GM19452 (cell line): ENCODE data around the gene DNAH1.

Experiments
- ATAC-seq: cut with Tn5 transposase; IDR thresholded peaks from one replicate; pipeline ENCODE4 v1.9.1; 2021; ENCODE audit not compliant: unreplicated experiment

The DNAH1 gene

DNA sequence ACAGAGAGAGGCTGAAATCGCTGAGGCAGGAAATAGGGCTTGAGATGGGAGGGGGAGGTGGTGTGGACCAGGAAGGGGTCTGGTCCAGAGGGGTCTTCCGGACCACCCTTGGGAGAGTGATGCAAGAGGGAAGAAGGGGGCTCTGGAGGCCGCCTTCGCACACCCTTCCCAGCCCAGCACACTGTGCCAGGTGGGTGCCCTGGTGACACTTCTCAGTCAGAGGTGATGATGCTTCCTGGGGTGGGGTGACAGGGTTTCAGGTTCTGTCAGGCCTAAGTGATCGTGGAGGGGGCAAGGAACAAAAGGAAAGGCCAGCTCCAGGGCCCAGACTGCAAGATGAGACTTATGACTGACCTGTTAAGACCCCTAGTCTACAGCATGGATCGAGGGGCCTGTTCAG, 116.1 kb downstream of the DNAH1 start:
- ATAC-seq: no peak

DNA sequence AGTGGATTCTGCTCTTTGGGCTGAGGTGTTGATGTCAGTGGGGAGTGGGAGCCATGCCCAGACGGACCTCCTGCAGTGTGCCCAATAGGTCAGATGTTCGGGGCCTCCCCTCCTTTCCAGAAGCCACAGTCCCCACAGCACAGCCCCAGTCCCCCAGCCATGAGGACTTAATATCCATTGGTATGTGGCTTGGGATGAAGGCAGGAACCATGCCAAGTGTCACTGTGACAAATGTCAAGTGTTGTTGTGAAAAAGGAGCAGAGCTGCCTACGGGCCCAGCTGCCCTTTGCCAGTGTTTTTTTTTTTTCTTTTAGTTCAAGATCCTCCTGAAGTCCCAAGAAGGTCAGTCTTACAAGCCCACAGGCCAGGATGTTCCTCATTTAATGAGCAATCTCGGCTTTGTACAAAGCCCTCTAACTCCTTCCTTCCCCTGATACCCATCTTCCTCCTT, 116.6 kb downstream of the DNAH1 start:
- ATAC-seq: no peak

DNA sequence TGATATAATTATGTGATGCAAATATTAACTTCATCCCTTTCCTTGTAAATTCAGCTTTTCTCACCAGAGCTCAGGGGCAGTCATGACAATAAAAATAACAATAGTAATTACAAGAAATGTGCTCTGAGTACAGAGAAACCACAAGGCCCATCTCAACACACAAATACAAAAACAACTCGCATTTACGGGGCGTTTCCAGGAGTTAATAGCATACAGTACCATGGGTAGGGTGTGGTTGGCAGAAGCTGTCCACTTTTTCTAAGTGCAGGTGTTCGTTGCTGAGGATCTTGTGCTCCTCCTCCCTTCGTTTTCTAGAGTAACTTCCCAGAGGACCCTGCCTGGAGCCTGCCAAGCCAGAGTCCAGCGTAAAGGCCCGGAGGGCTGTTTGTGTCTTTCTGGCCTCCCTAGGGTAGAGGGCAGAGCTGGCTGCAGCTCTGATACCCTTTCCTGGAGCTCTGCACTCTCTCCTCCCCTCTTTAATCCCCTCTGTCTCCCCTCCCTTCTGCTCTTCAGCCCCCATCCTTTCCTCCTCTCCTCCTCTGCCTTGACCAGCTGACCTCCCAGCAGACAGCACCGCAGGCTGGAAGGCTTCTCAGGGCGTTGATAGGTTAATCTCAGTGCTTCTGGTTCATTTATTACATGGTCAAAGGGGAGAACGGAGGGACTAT, 117.3 kb downstream of the DNAH1 start:
- no peak for ATAC-seq

DNA sequence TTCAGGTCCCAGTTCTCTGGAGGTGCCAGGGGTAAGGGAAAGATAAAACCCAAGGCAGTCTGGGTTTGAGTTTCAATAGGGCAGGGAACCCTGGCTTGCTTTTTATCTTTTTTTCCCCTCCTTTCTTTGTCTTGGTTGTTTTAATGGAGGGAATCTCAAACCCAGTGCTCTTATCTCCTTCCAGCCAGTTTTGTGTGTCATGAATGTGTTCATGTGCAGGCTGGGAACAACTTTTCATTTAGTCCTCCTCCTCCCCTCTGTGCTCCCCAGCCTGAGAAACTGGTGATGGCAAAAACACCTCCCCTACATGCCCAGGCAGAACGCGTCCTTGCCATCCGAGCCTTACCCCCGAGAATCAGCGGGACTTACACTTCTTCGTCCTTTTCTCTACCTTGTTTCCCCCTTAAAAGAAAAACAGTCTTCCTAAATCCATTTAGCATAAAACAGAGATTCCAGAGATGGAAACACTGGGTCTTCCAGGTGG, 117.9 kb downstream of the DNAH1 start:
- no peak for ATAC-seq

DNA sequence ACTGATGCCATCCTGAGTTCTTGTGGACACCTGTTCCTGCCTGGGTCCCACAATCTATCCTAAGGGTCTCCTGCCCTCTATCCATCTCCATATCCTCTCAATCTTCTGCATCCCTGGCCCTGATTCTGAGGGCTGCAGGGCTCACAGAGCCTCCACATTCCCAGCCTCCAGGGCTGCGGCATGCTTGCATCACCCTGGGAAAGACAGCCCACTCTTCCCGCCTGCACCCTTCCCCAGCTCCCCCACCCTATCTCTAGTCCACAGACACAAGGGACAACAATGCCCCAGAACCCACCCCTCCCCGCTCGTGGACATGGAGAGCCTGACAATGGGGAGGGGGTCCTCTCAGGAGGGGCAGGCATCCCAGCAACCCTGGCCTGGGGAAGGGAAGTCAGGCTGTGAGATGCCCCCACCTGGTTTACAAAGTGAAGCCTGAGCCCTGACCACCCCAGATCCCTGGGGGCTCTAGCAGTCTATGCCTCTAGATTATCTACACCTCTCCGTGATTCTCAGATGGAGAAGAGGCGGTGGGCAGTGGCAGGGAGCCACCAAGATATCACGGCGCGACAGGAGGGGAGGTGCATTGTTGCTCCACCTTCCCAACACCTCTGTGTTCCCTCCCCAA, 118.5 kb downstream of the DNAH1 start:
- no peak for ATAC-seq

DNA sequence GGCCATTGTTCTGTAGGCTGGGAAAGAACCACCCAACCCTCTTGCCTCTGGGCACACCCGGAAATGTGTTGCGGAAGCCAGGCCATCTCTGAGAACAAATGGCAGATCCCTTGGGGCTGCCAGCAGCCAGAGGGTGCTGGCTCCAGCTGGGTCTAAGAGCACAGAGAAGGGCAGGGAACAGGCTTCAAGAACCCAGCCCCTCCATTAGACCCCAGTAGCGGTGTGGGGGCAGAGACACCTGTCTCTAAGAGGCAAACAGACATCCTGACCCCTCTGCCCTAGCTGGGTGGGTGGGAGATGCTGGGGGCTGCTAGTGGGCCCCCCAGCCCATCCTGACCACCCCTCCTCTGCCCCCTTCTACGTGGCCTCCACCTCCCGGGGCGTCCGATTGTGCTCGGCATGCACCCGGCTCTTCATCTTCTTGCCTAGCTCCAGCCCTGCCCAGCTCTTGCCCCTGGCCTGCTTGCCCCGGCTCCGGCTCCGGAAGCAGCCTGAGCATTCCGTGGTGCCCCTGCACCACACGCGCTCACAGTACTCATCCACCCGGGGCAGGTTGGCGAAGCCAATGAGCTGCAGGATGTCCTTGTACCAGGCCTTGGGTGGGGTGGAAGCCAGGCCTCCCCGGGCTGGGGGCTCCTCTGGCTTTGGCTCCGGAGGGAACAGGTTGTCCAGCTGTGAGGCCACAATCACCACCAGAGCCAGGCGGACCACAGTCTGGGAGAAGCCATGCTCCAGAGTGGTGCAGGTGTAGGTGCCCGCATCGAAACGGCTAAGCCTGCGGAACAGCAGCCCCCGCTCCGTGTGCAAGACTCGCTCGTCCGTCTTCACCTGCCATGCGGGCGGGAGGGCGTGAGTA, 119.4 kb downstream of the DNAH1 start:
- ATAC-seq: no peak

DNA sequence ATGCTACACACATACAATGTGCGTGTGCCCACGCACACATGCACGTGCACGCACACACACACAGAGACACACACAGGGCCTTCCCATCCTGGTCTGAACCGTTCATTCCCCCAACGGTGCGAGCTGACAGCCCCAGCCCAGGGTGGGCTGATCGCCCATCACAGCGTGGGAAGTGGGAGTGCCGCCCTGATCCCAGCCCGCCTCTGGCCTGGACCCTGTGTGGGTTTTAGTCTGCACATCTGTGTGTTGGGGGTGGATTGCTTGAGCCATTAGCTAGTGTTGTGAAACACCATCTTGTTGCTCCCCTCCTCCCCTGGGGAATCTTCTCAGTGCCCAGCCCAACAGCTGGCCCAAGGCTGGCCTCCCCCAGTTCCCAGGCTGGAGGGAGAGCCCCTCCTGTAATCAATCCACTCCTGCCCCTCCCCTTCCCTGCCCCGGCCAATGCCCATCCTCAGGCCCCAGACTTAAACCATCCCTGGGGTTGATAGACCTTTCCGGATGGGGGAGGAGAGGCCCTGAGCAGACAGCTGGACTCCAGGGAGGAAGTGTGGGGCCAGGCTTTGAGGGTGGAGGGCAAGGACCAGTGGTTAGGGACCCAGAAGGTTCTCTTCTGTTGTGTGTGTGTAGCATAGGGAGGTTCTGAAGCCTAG, 120.5 kb downstream of the DNAH1 start:
- no peak for ATAC-seq

DNA sequence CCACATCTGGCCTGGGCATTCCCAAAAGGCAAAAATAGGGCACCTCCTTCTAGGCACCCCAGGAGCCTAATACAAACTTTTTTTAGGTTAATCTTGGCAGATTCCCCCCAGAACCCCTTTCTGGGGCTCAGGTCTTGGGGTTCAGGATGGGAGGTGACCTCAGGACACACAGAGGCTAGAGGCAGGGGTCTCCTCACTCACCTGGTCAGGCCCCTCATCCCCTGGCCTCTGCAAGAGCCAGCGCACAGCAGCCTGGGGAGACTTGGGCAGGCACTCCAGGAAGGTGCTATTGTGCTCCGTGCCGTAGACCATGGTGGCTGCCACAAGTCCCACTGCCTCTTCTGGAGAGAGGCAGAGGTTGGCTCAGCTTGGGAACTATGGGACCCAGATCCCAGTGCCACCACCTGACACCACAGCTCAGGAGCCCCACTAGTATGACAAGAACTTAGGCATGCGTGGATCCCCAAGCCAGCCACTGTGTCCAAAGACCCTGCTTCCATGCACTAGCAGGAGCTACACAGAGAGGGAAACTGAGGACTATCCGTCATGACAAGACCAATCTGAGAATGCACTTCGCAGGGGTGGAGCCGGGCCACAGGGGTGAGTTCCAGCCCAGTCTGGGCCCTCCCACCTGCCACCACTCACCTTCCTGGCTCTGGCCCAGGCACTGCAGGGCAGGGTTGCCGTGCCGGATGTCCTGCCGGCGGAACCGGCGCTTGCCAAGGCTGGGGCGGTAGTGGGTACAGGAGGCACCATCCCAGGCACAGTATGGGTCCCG, 121.4 kb downstream of the DNAH1 start:
- no peak for ATAC-seq

DNA sequence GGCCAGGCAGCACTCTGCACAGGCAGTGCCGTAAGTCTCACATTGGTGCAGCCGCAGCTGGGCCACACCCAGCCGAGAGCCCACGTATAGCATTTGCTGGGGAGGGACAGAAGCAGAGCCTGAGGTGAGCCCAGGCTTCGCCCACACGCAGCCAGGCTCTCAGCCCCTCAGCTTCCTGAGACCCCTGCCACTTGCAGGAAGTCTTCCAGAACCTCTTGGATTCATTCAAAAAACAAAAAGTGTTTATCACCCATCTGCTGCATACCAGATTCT, 121.9 kb downstream of the DNAH1 start:
- no peak for ATAC-seq

DNA sequence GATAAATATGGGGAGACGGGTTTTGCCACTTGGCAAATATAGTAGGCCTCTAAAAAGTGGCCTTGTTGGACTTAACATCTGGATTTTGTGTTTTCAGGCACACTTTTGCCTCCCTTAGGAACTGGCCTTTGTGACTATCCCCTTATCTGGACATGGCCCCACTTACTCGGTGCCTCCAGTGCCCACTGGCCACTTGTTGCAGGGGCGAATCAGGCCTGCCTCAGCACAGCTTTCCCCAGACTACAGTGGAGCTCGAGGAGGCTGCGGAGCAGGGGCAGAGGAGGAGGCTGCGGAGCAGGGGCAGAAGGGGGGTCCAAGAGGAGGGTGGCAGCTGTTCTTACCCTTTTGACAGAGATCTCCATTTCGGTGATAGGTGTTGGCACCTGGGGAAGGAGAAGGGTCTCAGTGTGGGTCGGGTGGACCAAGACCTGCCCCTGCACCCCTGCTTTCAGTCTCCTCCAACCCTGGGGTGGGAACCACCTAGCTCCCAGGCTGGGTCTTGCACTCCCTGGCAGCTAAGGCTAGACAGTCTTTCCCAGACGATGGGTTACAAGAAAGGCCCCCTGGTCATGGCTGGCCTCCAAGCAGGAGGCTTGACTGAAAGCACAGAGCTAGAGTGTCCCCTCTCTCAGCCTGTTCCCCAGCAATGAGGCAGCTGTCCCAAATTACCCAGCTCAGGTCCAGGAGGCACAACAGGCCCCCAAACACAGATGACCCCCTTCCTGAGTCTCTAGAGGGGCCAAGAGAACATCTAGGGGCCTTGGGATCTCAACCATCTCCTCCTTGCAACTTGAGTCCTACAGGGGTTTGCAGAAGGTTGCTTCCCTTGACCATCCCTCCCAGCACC, 122.7 kb downstream of the DNAH1 start:
- ATAC-seq: no peak

DNA sequence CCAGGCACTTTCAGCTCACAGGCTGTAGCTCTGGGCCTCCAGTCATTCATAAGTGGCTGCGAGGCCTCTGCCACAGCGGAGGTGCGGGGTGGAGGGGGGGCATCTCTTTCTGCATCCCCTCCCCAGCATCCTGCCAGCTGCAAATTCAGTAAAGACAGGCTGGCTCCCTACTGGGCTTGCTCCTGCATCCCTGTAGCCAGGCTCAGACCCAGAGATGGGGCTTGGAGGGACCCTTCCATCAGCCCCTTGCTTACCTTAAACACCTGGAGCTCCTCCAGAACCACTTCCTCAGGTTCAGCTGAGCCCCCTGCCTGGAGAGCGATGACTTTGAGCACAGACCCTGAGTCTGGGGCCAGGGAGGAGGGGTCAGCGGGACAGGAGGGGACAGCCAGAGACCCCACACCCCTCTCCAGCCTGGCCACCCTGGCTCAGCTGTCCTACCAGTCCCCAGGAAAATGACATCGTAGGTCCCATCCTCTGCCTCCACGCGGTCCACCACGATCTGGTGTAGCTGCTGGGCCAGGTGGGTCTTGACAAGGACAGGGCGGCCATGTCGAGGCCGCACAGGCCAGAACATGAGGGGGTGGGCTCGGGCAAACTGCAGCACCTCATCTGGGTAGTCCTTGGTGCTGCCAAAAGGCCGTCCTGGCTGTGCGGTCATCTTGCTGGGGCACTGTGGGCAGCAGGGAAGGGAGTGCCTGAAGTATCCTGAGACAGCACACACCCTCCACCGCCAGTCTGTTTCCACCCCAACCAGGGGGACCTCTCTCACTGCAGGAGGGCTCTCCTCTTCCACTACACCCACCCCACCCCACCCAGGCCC, 123.5 kb downstream of the DNAH1 start:
- ATAC-seq: no peak

DNA sequence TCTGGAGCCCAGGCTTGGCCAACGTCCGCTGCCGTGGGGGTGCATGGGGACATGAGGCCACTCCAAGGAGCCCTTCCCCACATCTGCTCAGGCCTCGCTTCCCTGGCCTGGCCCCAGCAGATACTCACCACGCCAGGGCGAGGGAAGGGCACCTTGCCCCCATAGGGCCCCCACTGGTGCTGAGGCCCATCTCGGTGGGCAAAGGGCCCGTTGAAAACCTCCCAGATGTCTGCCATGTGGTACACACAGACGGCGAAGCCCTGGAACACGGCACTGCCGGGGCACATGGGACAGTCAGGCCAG, 124.1 kb downstream of the DNAH1 start:
- ATAC-seq: no peak

DNA sequence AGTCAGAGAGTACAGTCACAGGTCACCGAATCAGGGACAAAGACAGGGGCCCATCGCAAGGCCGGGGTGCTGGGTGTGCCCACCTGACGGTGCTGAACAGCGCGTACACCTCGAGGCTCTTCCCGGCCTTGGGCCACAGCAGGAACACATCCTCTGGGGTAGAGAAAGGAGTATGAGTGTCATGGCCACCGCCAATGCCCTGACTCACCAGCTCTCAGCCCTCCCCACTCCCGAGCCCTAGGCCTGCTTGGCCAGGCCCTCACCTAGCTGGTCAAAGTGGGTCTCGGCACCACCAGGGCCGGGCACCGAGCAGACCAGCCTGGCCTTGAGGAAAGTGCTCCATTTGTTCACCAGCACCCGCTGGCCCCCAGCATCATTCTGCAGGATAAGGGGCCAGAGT, 124.6 kb downstream of the DNAH1 start:
- no peak for ATAC-seq

DNA sequence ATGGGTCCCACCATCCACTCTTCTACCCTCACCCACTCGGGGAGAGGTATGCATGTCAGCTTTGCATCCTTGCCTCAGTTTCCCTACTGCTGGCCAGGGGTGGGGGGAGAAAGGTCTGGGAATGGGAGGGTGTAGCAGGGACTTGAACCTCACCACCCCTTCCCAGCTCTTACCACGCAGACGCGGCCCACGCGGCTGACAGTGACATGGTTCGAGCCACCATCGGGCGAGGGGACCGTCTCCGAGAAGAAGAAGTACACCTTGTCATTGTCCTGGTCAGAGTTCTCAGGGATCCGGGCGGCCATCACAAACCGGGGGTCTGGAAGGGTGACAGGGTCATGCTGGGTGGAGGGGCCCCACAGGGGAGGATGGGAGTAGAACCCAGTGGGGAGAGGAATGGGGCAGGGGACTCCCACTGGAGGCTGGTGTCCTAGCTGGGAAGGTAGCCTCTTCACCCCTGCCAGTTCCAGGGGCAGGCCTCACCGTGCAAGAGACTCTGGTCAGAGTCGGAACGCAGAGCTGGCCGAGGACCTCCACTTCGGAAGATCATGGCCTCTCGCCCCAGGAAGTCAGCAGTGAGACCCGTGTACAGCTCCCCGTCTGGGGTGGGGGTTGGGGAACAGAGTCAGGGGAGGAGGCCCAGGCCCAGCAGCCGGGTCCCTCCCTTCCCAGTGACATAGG, 125.1 kb downstream of the DNAH1 start:
- ATAC-seq: no peak

DNA sequence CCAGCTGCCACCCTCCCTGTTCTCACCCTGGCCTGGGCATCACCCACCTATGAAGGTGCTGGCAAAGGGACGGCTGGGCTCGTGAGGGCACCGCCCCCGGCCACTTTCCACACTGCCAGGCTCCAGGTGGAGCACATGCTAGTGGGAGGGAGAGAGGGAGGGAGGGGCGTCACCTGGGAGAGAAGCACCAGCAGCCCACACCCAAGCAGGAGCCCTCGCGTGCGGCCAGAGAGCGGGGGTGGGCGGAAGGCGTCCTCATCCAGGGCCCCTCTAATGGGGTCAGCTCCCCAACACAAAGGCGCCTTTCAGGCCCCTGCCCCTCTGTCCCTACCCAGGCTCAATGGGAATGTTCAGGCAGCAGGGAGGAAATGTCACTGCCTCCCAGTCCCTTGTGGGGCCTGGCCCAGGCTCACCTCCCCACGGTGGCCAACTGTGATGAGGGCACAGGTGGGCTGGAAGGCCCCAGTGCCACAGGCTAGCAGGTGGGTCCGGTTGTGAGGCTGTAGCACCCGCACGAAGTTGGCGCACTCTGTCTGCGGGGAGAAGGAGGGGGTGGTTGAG, 125.7 kb downstream of the DNAH1 start:
- no peak for ATAC-seq

DNA sequence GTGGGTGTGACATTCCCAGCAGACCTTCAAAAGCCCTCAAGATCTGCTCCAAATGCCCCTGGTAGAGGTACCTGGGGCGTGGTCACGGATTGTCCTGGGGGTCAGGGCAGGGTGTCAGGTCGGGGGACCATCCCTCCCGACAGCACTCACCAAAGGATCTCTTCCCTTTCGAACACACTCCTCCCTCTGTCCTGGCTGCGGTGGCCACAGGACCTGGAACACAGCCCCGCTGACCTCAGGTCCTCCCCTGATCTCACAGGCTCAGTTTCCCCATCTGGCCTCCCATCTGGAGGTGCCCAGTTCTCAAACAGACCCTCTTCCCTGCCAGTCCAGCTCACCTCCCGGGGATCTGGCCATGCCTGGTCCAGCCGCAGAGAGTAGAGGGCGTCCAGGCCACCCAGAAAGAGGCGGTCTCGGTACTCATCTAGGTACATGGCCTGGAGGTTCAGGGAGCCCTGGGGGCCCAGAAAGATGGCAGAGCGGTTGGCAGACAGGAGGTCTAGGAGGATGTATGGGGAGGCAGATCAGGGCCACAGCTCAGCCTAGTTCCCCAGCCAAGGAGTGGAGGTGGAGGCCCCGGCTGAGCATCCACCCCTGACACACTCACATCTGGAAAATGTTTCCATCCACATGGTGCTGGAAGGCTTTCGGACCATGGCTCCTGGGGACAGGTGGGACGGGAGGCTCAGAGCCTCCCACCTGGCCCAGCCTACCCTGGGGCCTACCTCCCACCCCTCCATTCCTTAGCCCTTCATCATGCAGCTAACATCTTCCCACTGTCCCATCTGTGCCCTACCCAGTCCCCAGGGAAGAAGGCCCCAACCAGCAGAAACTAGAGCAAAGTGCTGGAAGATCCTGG, 126.5 kb downstream of the DNAH1 start:
- ATAC-seq: no peak

DNA sequence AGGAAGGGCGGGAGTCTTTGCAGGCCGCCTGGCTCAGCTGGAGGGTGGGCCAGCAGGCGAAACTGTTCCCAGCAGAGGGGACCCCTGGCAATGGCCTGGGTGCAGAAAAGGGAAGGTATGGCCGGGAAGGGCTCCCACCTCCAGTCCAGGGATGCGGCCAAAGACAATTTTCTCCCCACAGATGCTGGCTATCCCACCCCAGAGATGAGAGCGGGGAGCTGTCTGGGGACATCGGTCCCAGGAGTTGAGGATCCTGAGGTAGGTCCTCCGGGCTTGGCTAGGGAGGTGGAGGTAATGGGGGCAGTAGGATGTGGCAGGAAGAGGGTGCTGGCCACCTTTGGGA, 127.1 kb downstream of the DNAH1 start:
- no peak for ATAC-seq
